Skeletal muscle cell (primary cell): ENCODE measurements around the gene BRPF1.

Source experiments
- DNase-seq: peaks from one replicate; pipeline ENCODE4 v3.0.0-alpha.2; 2010; ENCODE audit warnings: low read depth
- H3K4me3 ChIP-seq: 2 replicates; pipeline ENCODE4 v1.5.1; 2011; ENCODE audit warnings: low read depth, mild to moderate bottlenecking, control low read depth, low read length, moderate library complexity

The BRPF1 gene

DNA sequence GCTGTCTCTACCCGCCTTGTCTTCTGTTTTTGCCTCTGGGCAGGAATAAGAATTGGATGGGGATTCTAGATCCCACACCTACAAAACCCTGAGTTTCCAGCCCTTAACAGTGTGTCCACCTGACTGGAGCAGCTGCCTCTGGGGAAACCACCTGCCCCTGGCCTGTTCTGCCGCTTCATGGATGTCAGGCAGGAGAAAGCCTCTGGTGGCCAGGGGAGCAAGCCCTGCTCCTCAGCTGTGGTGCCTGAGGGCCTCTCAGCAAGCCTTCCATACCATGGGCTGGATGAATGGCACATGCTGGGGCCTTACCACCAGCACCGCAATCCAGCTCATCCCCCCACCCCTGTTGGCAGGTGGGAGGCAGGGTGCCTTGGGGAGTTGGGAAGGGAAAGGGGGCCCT is 33.2 kb upstream of the BRPF1 start:
- no peak overlapping the region for H3K4me3 ChIP-seq
- DNase-seq: no peak

DNA sequence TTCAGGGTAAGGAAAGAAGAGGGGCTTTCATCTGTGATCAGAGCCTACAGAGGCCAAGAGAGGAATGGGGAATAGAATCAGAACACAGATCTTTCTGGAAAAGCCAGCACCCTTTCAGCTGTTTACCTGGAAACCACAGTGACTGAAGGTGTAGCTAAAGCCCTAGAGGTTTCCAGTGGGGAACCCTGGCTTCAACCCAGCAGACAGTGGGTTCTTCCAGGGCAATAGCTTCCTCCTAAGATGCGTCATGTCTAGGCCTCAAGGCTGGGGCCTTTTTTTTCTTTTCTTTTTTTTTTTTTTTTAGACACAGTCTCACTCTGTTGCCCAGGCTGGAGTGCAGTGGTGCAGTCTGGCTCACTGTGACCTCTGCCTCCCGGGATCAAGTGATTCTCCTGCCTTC is 31.0 kb upstream of the BRPF1 start:
- no peak overlapping the region for H3K4me3 ChIP-seq
- no peak for DNase-seq

- H3K4me3 ChIP-seq: no peak overlapping the region
Measured at GRCh38 chr3:9701006-9701405, 30.5 kb upstream of the BRPF1 start.

DNA sequence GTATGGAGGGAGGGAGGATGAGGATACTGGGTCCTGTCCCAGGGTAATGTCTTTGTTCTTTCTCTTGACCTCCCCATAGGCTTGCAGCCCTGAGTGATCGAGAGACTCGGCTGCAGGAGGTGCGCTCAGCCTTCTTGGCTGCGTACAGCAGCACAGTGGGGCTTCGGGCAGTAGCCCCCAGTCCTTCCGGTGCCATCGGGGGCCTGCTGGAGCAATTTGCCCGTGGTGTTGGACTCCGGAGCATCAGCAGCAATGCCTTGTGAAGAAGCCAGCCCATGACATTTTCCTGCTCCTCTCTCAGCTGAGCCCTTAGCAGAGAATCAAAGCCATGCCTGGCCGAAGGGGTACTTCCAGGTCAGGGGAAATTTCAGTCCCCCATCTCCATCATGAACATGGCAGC is 29.8 kb upstream of the BRPF1 start:
- DNase-seq: no peak
- no peak overlapping the region for H3K4me3 ChIP-seq

More at GRCh38 chr3:9701006-9701405, 30.5 kb upstream of the BRPF1 start:
- DNase-seq: no peak

DNA sequence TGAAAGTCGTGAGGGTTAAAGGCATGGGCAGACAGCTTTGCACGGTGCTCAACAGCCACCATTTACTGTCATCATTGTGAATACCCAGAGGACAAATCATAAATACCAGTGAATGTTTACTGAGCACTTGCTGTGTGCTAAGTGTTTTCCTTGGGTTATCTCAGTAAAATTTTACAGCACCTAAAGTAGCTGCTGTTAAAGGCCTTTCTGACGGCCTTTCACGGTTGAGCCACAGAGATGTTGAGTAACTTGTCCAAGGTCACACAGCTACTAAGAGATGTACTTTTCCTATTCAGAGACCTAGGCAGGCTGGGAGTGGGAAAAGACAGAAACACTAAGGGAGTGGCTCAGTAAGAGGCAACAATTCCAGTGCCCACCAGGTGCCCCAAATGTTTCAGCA is 28.3 kb upstream of the BRPF1 start:
- H3K4me3 ChIP-seq: no peak overlapping the region
- no peak for DNase-seq

DNA sequence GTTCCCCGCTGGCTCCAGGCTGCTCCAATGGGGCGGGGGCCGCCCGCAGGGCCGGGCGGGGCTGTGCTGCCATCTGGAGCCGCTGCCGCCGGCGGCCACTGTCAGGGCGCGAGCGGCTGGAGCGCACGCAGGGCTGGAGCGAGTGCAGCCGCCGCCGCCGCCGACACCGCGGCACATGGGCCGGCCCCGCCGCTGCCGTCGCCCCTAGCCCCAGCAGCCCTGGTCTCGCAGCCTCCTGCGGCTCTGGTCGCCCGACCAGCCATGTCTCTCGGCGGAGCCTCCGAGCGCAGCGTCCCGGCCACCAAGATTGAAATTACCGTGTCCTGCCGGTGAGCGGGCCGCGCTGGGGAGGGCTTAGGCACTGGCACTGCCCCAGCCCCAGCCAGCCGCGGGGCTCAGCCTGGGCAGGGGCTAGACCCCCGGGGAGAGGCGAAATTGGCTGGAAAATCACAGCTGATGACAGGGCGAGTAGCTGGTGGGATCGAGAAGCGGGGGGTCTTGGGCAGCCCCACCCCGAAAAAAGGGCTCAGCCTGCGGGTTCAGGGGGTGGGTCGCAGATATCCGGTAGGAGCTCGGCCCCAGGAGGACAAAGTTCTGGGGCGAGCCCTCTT is 27.7 kb upstream of the BRPF1 start, which contains the start of gene CPNE9:
TSS of gene CPNE9 (plus strand) at position 98 of the 611 bp plus-strand sequence. CDS start at position 262, 164 bp downstream.
- peak within 1 kb of the TSS; percentile 29 for H3K4me3 ChIP-seq
- no peak for DNase-seq

- peak overlapping the region; percentile 29 for H3K4me3 ChIP-seq
- DNase-seq: no peak
Measured at GRCh38 chr3:9704347-9705322, 26.9 kb upstream of the BRPF1 start.

- H3K4me3 ChIP-seq: no peak overlapping the region
- DNase-seq: no peak
Measured at GRCh38 chr3:9710174-9710739, 21.3 kb upstream of the BRPF1 start.

- DNase-seq: no peak
- H3K4me3 ChIP-seq: no peak overlapping the region
Measured at GRCh38 chr3:9712415-9712814, 19.1 kb upstream of the BRPF1 start.

GRCh38 chr3:9713142-9713541 is 18.4 kb upstream of the BRPF1 start:
- no peak for DNase-seq
- no peak overlapping the region for H3K4me3 ChIP-seq

- no peak for DNase-seq
- no peak overlapping the region for H3K4me3 ChIP-seq
Measured at GRCh38 chr3:9715136-9715535, 16.4 kb upstream of the BRPF1 start.

DNA sequence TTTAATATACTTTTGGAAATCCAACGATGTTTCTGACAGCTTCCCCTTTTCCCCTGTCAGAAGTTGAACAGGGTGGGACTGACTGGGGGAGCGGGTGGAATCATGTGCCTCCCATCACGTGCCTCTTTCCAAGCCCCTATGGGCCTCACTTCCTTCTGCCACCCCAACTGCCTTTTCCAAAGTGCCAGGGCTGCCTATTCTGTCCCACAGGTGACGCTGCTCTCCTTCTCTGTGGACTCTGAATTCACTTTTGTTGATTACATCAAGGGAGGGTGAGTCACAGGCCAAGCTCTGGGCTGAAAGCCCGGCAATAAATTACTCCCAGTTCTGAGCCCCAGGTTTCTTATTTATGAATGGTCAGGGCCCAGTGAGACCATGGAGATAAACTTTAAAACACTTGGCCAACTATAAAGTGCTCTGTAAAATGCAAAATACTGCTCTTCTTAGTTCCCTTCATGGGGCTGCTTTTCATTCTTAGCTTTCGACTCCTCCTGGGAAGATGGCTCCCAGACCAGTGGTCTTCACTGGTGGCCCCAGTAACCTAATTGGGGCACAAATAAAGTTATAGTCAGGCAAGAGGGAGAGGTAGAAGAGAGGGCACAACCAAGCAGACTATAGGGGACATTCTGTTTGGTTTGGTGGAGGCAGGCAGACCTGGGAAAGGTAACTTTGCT is 15.6 kb upstream of the BRPF1 start:
- H3K4me3 ChIP-seq: no peak overlapping the region
- DNase-seq: peak; percentile 54

- H3K4me3 ChIP-seq: no peak overlapping the region
- no peak for DNase-seq
Measured at GRCh38 chr3:9716801-9717555, 14.6 kb upstream of the BRPF1 start.

GRCh38 chr3:9717563-9717962 is 14.0 kb upstream of the BRPF1 start:
- H3K4me3 ChIP-seq: no peak overlapping the region
- DNase-seq: no peak

GRCh38 chr3:9718118-9718517 is 13.4 kb upstream of the BRPF1 start:
- no peak for DNase-seq
- H3K4me3 ChIP-seq: no peak overlapping the region

DNA sequence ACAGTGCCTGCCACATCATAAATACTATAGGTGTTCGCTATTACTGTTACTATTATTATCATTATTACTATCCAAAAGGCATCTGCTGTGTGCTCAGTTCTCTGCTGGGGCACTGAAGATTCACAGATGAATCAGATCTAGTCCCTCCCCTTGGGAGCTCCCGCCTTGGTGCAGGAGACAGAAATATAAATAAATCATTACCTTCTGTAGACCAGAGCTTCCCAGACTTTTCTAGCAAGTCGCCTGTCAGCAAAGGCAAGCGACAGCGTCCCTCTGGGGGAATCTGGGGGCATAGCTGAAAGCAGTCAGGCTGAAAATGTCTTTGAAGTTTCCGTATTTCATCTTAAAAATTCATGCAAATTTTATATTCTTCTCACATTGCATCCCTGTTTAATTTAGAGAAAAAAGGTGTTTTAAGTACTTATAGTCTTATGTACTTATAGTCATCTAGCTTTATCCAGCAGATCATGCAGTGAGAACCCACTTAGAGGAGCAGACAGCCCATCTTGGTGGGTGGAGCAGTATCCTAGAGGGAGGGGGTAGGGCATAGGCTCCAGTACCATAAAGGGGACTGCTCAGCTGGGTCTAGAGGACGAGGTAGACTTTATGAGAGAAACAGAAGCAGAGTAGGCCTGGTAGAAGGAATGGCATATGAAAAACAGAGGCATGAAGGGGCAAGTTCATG is 10.4 kb upstream of the BRPF1 start:
- H3K4me3 ChIP-seq: no peak overlapping the region
- no peak for DNase-seq

DNA sequence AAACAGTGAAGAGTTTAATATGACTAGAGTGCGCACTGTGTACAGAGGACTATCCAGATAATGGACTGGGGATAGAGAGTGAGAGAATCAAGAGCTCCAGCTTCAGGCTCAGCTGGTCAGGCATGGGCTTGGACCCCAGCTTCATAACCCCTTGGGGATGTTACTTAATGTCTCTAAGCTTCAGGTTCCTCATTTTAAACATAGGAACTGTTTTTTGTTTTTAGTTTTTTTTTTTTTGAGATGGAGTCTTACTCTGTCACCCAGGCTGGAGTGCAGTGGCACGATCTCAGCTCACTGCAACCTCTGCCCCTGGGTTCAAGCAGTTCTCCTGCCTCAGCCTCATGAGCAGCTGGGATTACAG is 9.9 kb upstream of the BRPF1 start:
- H3K4me3 ChIP-seq: no peak overlapping the region
- no peak for DNase-seq

- no peak for DNase-seq
- no peak overlapping the region for H3K4me3 ChIP-seq
Measured at GRCh38 chr3:9725775-9726515, 5.6 kb upstream of the BRPF1 start.
